SW480 (cell line): Measurements from ENCODE around the gene TAPBPL.
"Not testable (repeated sequence)": the region's sequence is repeated elsewhere in the genome, so short reads cannot be mapped to it uniquely, and the experiment has no call there.

Experiments used
- DNase-seq: peaks from one replicate; pipeline ENCODE4 v3.0.0-alpha.2; 2016; ENCODE audit warnings: low spot score

Gene TAPBPL, protein sequence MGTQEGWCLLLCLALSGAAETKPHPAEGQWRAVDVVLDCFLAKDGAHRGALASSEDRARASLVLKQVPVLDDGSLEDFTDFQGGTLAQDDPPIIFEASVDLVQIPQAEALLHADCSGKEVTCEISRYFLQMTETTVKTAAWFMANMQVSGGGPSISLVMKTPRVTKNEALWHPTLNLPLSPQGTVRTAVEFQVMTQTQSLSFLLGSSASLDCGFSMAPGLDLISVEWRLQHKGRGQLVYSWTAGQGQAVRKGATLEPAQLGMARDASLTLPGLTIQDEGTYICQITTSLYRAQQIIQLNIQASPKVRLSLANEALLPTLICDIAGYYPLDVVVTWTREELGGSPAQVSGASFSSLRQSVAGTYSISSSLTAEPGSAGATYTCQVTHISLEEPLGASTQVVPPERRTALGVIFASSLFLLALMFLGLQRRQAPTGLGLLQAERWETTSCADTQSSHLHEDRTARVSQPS

GRCh38 chr12:6451348-6452244 lies at the start of gene TAPBPL:
Gene TAPBPL, plus strand, starts transcription at chr12:6452042. Its CDS starts 207 bp downstream, at chr12:6452249.
- peak; percentile 93 for DNase-seq

DNA sequence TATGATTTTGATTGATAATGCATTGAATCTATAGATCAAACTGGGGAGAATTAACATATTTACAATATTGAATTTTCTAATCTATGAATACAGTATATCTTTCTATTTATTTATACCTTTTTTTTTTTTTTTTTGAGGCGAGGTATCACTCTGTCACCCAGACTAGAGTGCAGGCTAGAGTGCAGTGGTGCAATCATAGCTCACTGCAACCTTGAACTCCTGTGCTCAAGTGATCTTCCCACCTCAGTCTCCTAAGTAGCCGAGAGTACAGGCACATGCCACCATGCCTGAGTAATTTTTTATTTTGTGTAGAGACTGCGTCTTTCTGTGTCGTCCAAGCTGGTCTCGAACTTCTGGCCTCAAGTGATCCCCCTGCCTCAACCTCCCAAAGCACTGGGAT lies 47.5 kb upstream of the TAPBPL start:
- DNase-seq: no peak

DNA sequence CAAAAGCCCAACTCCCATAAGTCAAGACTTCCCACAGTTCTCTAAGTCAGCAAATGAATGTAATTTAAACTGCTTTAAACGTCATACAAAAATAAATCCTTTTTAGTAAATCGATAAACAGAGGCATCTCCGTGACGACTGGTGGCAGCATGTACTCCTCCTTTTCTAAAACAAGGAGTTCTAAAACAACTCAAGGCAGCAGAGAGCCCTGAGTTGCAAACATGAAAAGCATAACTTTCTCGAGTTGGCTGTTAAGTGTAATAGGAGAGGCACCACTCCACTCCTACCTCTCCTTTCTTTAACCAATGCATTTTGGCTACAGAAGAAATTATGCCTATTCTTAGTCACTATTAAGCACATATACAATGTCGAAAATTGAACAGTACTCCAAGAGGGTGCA lies 45.9 kb upstream of the TAPBPL start:
- no peak for DNase-seq

DNA sequence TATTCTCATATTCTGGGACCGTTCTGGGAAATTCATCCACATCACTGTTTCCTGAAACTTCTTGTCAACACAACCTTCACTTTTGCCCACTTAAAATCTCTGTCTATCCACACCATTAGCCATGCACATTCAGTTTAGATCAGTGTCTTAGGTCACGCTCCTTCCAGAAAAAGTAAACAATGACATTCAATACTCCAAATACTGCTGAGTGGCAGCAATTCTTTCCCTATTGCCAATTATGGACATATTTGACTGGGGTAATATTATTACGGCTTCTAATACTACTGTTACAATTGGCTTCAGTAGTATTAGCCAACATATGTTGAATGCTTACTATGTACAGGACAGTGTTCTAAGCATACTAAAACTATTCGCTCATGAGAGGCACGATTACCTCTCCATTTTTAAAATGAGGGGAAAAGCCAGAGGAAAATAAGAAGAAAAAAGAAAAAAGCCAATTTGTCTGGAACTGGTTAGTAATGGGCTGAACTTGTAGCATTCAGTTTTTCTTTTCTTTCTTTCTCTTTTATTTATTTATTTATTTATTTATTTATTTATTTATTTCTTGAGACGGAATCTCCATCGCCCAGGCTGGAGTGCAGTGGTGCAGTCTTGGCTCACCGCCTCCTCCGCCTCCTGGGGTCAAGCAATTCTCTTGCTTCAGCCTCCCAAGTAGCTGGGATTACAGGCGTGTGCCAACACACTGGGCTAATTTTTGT lies 44.4 kb upstream of the TAPBPL start:
- DNase-seq: no peak

DNA sequence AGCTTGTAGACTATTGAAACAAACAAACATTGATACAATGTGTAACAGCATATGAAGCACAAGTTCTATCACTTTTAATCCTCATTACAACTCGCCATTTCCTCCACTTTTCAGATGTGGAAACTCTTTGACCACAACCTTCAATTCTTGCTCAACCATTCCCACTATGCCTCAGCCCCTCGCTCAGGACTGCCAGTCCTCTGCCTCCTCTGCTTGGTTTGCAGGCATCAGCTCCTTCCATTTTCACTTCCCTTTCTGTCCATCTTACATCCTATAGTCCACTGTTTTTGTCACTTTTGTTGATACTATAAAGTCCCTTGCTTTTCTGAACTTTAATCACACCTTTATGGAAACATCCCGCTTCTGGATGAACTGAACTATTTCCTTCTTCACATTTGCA lies 35.2 kb upstream of the TAPBPL start:
- DNase-seq: no peak

DNA sequence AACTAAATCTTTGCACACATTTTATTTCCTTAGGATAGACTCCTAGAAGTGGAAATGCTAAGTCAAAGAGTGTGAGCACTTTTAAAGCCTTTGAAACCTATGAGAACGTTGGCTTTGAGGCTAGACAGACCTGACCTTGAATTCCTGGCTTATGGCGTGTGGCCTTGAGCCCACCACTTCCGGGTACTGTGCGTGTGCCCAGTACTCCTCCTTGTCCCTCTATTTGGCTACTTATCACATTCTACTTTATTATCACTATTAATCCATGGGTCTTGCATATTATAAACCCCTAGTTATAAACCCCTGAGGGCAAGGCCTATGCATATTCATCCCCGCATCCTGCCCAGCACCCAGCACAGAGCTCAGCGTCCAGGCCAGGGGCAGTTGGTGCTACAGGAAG lies 33.0 kb upstream of the TAPBPL start:
- DNase-seq: no peak

DNA sequence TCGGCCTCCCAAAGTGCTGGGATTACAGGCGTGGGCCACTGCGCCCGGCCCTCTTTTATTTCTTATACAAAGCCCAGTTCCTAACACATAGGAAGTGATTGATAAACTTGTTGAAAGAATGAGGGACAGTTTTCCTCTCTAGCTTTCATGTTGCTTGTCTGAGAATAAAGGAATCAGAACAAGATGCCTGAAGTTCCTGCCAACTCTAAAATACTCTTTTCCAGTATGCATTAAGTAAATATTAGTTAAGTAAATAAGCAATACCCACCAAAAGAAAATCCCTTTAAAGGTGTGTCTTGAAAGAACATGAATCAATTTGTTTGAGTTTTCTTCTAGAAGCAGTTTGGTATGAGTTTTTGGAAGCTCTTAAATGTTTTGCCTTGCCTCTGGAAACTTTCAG lies 31.5 kb upstream of the TAPBPL start:
- no peak for DNase-seq

GRCh38 chr12:6423267-6424007 lies 28.4 kb upstream of the TAPBPL start:
- peak; percentile 92 for DNase-seq

- DNase-seq: no peak
Measured at GRCh38 chr12:6424008-6424347, 27.9 kb upstream of the TAPBPL start.

- no peak for DNase-seq
Measured at GRCh38 chr12:6424866-6425265, 27.0 kb upstream of the TAPBPL start.

DNA sequence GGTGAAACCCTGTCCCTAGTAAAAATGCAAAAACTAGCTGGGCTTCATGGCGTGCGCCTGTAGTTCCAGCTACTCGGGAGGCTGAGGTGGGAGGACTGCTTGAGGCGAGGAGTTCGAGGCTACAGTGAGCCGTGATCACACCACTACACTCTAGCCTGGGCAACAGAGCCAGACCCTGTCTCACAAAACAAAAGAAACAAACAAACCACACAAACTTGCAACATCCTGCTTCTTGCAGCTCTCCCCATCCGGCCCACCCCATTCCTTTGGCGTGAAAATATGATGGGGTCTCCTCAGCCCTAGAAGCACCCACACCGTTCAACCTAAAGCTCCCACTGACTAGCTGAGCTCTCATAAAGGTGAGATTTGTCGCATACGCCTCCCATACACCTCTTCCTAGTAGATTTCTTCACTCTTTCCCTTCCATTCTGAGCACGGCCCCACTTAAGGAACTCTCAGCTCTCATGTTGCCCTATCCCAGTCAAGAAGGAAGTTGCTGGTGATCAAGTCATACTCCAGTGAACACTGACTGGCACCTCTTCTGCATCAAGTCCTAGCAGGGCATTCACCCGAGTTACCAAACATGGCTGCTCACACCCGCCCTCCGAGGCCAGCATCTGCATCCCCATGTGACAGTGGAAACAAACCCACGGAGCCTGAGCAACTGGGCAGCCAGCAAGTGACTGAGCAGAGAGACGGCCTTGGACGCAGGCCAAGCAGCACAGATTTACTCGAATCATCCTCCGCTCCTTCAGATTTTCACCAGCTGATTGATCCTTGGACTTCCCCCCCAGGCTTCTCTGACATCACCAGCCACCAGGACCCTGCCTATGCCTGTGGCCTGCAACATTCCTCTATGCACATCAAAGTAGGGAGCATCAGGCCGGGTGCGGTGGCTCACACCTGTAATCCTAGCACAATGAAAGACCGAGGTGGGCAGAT lies 26.0 kb upstream of the TAPBPL start:
- DNase-seq: no peak

GRCh38 chr12:6426882-6427671 lies 24.8 kb upstream of the TAPBPL start:
- peak; percentile 32 for DNase-seq

DNA sequence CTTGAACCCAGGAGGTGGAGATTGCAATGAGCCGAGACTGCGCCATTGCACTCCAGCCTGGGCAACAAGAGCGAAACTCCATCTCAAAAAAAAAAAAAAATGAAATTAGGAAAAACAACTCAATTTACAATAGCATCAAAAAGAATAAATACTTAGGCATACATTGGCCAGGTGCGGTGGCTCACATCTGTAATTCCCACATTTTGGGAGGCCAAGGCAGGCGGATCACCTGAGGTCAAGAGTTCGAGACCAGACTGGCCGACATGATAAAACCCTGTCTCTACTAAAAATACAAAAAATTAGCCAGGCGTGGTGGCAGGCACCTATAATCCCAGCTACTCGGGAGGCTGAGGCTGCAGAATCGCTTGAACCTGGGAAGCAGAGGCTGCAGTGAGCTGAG lies 24.0 kb upstream of the TAPBPL start:
- DNase-seq: not testable (repeated sequence)

- no peak for DNase-seq
Measured at GRCh38 chr12:6428326-6428725, 23.5 kb upstream of the TAPBPL start.

- DNase-seq: peak; percentile 96
Measured at GRCh38 chr12:6430124-6430989, 21.5 kb upstream of the TAPBPL start.

DNA sequence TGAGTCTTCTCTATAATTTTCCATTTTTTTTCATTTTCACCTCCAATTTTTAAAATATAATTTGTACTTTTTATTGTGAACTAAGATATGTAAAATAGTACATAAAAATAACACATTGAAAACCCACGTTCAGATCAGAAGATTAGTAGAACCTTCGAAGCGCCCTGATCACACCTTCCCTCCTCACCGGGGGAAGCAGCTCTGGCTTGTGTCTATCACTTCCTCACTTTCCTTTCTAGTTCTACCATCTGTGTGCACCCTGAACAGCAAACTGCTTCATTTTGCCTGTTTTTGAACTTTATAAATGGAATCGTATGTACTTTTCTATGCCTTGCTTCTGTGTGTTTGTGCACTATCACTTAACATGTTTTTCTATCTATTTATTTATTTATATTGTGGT lies 18.9 kb upstream of the TAPBPL start:
- DNase-seq: no peak

DNA sequence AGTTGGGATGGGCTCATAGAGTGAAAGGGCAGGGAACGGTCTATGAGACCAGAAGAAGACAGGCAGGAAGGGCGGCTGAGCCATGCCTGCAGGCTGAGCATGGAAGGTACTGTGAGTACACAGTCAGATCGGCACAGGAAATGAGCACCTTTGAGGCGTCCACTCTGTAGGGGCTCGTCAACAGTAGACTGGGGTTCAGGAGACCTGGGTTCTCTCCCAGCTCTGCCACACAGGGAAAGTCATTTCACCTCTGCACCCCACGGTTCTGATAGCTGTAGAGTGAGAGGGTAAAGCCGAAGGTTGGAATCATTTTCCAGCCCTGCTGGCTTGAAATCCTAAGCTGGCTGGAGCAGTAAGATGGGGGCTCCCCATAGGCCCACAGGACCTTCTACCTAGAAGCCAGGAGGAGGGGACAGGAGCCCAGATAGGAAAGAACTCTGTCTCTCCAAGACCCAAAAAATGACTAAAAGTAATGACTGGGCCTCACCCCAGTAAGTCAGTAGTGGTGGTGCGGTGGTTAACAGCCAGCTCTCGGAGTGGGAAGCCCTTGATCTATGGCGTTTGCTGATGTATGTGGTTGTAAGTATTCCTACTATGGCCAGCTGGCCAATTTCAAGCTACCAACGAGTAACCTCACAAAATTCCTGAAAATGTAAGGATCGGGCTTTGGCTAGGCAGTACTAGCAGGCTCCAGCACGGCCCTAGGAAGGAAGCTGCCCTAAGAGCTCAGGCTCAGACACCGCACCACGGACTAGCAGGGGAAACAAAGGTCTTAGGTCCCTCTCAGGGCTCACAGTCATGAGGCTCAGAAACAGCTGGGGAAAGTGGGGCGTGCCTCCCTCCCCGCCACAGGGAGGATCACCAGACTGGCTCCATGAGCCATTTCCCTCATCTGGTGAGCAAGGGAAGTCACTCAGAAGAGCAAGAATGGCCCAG lies 17.4 kb upstream of the TAPBPL start:
- DNase-seq: no peak
